Activated CD4-positive, alpha-beta T cell treated with anti-CD3 and anti-CD28 coated beads for 36 hours (primary cell): ENCODE data around the gene CSN2. TPM values are rescaled to one million over a fixed set of nuclear protein-coding genes. Genes with fewer than 3 reads are reported as not detected.

Experiments
- total RNA-seq, 2 experiments: library from RNA; stranded (reverse); gene quantifications; one replicate each; pipeline ENCODE4 v1.2.3, GENCODE V29; 2021

Gene CSN2
- total RNA-seq, 2 experiments from 2014 or later: not detected

Other genes starting within 250 kb of the CSN2 start
- gene SULT1B1, start 205.1 kb downstream of the CSN2 start, total RNA-seq: 1 to 10 TPM; 2.8 to 2.9 TPM
- gene SULT1E1, start 105.6 kb downstream of the CSN2 start, total RNA-seq: not detected
- not detected for gene CSN1S1, start 34.7 kb downstream of the CSN2 start, total RNA-seq
- not detected for gene STATH, start 30.2 kb upstream of the CSN2 start, total RNA-seq
- gene HTN3, start 62.7 kb upstream of the CSN2 start, total RNA-seq: not detected
- gene HTN1, start 84.7 kb upstream of the CSN2 start, total RNA-seq: not detected
- not detected for gene PRR27, start 188.5 kb upstream of the CSN2 start, total RNA-seq
- not detected for gene ODAM, start 230.0 kb upstream of the CSN2 start, total RNA-seq